OCI-LY1 (cell line): Measurements from ENCODE around the gene MLXIP.

ENCODE experiments used
- CTCF ChIP-seq: fragments of 200-600 bp; sonication (generic), shearing (Covaris generic); IDR thresholded peaks from 2 replicates; pipeline ENCODE4 v1.5.1; 2017; ENCODE audit warnings: mild to moderate bottlenecking, antibody characterized with exemption, low read length, moderate library complexity, mixed read lengths
- EZH2 ChIP-seq: fragments of 200-600 bp; sonication (generic), shearing (Covaris generic); IDR thresholded peaks from 2 replicates; pipeline ENCODE4 v1.8.0; 2017; ENCODE audit warnings: borderline replicate concordance, mixed run types, mild to moderate bottlenecking, antibody characterized with exemption, low read length, moderate library complexity, mixed read lengths

- TF ChIP-seq CTCF (no peak), EZH2 (no peak)
Measured at GRCh38 chr12:122189626-122190475, 111.3 kb downstream of the MLXIP start.
